Hepatocyte (in vitro differentiated cells): ENCODE results near the gene GSC.

Source experiments
- EZH2 ChIP-seq: fragments of 200-600 bp; sonication (generic); IDR thresholded peaks from 2 replicates; pipeline ENCODE4 v1.6.1; 2016; ENCODE audit warnings: antibody characterized with exemption, mild to moderate bottlenecking, borderline replicate concordance
- EZH2phosphoT487 ChIP-seq: fragments of 200-600 bp; sonication (generic); IDR thresholded peaks from one replicate; pipeline ENCODE4 v1.6.1; 2018; ENCODE audit warnings: antibody characterized with exemption, mild to moderate bottlenecking, low read depth, moderate library complexity; ENCODE audit not compliant: unreplicated experiment, severe bottlenecking
- TF ChIP-seq, protein P1 (sequence below): fragments of 200-600 bp; sonication (generic); IDR thresholded peaks from 2 replicates; pipeline ENCODE4 v1.5.1; 2016; ENCODE audit warnings: antibody characterized with exemption, mild to moderate bottlenecking; ENCODE audit not compliant: poor library complexity

DNA sequence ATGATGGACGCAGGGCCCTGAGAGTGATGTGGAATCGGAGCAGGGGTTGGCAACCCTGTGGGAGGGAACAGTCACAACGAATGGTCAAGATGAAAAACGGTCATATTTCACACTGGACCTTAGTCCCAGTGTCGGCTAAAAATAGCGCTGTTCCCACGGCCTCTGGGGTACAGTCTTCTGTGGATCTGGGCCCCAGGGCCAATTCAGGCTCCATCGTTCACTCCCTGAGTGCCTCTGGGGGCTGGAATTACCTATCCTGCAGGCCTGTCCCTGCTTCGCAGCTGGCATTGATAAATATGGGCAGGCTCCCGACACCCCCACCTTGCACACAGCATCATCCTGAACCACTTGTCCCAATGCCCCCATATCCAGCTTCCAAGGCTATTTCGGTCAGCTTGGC lies 18.6 kb downstream of the GSC start:
- TF ChIP-seq, protein P1, sequence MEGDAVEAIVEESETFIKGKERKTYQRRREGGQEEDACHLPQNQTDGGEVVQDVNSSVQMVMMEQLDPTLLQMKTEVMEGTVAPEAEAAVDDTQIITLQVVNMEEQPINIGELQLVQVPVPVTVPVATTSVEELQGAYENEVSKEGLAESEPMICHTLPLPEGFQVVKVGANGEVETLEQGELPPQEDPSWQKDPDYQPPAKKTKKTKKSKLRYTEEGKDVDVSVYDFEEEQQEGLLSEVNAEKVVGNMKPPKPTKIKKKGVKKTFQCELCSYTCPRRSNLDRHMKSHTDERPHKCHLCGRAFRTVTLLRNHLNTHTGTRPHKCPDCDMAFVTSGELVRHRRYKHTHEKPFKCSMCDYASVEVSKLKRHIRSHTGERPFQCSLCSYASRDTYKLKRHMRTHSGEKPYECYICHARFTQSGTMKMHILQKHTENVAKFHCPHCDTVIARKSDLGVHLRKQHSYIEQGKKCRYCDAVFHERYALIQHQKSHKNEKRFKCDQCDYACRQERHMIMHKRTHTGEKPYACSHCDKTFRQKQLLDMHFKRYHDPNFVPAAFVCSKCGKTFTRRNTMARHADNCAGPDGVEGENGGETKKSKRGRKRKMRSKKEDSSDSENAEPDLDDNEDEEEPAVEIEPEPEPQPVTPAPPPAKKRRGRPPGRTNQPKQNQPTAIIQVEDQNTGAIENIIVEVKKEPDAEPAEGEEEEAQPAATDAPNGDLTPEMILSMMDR = no peak
- TF ChIP-seq EZH2 (no peak), EZH2phosphoT487 (no peak)
